ACHN (cell line): ENCODE results near the gene PRKCB.

Experiments
- DNase-seq: peaks from one replicate; pipeline ENCODE4 v3.0.0-alpha.2; 2015
- in situ Hi-C: cut with HindIII; loops from 2 replicates; pipeline ENCODE4 v1.10.0; 2017; ENCODE audit warnings: low sequenced_read_pairs, low pct_ligation_motif_present, low pct_unique_long_range_greater_than_20kb

Gene PRKCB

DNA sequence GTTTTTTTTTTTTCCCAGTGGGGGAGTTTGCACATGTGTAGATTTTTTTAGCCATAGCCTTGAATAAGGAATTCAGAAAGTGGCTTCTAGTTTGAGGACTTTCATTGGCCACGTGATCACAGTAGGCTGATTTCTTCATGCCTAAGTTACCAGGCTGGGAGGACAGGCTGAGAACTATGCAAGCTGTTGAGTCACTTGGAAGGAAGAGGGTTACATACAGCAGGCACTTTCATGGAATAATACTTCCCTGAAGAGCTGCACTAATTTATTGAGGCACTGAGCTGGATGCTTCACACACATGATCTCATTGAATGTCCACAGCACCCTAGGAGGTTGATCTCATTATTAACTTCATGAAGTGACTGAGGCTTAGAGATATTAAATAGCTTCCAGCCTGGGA is 22.8 kb downstream of the PRKCB start:
- DNase-seq: no peak
- in situ Hi-C loops: no loop called here

DNA sequence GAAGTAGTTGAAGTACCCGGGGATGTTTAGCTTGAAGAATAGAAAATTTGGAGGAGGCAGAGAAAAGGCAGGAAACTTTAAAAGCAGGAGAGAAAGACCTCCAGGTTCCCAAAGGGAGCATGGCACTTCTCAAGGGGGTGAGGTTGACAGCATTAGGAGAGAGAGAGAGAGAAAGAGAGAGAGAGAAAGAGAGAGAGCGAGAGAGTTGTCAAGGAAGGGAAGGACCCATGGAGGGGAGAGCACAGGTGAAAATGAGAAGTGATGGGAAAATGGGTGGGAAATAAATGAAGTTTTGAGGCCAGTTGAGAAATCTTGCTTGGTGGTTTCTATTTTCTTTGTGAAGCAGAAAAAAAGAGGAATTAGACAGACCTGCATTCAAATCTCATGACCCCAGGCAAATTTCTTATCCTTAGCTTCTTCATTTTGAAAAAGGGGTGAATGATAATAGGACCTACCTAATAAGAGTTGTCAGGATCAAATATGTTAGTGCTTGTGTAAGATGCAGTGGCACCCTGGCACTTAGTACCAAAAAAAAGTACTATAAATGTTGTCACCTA is 24.0 kb downstream of the PRKCB start:
- in situ Hi-C loops: no loop called here
- no peak for DNase-seq

DNA sequence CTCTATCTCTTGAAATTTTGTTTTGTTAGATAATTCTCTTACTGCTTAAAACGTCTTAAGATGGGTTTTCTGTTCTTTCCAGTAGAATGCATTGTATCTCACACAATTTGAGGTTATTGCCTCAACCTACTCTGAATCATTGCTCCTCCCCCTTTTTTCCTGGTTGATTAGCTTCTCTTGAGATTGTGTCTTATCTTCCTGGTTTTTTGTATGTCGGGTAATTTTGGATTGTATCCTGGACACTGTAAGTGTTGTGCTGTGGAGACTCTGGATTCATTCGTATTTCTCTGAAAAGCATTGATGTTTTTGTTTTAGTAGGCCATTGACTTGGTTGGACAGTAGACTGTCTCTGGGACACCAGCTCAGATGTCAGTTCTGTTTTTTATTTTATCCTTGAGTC is 26.1 kb downstream of the PRKCB start:
- in situ Hi-C loops: no loop called here
- DNase-seq: no peak

DNA sequence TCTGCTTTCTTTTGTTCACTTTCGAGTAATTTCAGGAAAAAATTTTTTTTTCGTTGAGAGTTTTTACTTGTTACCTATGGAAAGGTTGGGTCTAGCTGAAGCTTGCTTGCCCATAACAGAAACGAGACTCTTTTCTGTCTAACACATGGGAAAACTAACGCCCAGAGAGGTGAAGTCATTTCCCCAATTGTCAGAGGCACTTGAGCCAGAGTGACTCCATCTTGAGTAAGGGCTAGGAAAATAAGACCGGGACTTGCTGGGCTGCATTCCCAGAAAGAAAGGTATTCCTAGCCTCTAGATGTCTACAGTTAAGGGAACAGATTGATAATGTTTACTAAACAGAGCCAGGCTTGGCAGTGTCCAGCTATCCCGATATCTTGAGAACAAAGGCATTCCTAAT is 26.8 kb downstream of the PRKCB start:
- no peak for DNase-seq
- in situ Hi-C loops: no loop called here

DNA sequence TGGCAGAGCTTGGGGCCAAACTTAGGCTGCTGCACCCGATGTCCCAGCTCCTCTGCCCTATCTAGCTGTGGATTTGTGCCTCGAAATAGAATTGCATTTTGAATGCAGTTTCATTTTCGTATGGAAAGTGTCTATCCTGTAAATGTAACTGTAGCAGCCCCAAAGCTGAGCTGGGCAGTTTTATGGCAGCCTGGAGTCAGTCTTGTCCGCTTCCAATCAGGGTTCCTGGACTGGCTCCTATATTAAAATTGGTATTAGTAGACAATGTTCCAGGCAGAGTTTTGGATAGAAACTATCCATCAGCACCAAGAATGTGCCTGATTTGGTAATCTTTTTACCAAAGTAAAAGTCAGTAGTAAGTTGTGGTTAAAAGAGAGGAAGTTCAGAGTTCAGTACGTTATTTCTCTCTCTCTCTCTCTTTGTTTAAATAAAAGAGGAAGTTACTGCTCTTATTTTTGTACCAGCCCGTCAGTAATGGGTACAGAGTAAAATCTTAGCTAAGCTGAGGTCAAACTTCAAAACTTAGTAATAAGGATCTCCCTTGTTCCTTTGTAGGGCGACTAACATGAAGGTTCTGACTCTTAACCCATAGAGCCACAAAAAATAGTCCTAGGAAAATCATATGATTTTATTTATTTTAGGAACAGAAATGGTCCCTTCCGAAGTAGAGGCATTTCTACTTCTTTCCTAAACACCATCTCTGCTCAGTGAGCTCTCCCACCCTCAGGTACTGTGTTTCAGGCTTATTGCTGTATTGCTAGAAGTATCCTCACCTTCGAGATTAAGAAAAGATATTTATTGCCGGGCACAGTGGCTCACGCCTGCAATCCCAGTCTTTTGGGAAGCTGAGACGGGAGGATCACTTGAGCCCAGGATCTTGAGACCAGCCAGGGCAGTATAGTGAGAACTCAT is 28.0 kb downstream of the PRKCB start:
- in situ Hi-C loops: no loop called here
- no peak for DNase-seq

DNA sequence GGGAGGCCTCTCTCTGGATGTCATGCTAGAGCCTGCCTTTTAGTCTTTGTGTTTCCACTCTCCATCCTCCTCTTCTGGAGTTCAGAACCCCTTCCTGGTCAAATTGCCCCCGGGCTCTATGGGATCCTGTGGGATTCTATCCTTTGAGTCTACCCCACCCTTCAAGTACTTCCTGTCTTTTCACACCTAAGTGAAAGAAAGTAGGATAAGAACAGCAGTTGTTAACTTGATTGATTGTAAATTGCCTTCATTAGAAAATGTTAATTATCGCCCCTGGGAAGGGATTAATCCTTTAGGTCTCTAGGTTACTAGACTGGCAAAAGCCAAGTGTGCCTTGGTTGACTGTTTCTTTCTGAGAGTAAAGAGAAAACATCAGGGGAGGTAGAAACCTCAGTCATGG is 30.1 kb downstream of the PRKCB start:
- in situ Hi-C loops: no loop called here
- DNase-seq: no peak

DNA sequence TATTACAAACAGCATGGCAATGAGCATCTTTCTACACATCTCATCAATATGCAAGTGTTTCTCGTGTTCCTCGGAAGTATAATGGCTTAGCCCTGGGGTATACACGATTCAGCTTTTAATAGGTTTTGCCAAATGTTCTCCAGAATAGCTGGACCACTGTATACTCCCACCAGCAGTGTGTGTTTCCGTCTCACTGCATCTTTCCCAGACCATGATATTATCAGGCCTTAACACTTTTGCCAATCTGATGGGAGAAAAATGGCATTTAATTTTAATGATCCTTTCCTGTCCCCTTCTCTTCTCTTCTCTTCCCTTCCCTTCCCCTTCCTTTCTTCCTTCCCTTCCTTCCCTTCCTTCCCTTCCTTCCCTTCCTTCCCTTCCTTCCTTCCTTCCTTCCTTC is 30.8 kb downstream of the PRKCB start:
- no peak for DNase-seq

DNA sequence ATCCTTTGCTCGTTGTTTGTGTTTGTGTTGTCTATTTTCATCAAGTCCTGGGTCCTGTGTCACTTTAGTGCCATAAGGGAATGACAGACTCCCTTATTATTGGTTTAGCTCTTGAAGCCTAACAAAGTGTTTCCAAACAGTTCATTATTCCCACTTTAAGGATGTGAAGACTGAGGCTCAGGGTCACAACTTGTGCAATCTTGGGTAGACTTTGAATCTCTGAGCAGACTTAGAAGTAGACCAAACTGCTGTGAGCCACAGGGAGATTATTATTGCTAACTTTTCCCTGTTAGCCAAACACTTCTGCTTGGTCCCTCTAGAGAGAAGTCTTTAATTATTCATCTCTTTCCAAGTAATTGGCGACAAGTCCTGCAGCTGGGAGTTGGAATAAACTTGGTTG is 31.8 kb downstream of the PRKCB start:
- DNase-seq: no peak
- in situ Hi-C loops: no loop called here

More for the DNA sequence above, 30.8 kb downstream of the PRKCB start:
- in situ Hi-C loops: no loop called here

DNA sequence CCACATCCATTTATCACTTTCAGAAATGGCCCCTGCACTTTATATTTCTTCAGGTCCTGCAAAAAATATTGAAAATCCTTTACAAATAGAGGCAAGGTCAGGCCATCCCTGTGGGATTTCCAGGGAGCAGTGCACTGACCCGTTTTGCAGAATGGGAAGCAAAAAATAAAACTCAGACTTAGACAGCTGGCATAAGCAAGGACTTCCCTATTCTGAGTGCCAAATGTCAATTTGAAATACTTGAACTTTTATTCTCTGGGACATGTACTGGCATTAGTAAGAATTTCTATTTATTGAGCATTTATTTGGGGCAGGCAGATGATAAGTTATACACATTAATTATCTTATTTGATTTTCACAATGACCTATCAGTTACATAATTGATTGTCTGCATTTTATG is 32.4 kb downstream of the PRKCB start:
- in situ Hi-C loops: no loop called here
- DNase-seq: no peak

DNA sequence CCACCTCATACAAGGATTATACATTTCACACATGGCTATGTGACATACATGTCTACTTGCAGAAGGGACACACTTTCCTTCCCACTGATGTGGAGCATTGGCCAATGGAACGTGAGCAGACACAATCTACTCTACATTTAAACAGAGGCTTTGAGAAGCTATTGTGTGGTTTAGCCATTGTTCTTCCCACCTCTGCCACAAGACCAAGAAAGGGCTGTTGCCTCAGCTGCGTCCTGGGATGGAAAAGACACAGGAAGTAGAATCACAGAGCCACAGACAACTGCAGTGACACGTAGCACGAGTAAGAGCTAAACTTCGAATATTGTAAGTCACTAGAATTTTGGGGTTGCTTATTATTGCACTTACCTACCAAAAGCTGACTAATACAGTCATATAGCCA is 33.3 kb downstream of the PRKCB start:
- in situ Hi-C loops: no loop called here
- no peak for DNase-seq

DNA sequence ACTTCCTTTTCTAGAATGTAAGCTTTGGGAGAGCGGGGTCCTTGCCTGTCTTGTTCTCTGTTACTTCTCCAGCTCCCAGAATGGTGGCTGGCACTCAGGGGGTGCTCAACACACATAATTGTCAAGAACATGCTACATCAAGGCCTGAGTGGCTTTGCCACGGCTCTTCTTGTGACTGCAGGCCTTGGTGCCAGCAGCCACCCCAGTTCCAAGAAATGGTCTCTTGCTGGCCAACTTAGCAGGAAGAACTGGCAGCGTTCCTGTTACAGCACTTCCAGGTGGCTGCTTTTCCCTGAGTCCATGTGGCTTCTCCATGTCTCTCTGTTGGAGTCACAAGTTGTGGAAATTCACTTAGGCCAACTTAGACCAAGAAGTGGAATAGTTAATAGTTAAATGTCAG is 36.1 kb downstream of the PRKCB start:
- in situ Hi-C loops: no loop called here
- no peak for DNase-seq

DNA sequence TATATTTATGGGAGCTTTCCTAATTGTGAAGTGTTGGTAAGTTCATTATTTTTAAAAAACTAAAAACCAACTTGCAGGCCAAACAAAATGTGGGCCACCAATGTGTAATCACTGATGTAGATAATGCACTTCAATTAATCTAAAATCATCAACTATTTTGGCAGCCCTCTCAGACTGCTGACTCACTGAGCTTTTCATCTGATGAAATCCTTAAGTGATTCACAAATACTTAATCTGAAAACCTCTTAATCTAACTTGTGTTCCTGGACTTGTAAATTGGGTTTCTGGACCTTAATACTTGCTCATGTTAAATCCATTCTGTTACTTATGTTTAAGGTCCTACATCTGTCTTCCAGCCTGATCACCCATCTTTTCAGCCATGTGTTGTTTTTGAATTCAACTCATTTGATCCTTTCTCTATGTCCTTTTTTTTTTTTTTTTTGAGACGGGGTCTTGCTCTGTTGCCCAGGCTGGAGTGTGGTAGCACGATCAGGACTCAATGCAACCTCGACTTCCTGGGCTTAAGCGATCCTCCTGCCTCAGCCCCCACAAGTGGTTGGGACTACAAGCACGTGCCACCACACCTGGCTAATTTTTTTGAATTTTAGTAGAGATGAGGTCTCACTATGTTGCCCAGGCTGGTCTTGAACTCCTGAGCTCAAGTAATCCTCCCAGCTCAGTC is 39.0 kb downstream of the PRKCB start:
- no peak for DNase-seq
- in situ Hi-C loops: no loop called here

DNA sequence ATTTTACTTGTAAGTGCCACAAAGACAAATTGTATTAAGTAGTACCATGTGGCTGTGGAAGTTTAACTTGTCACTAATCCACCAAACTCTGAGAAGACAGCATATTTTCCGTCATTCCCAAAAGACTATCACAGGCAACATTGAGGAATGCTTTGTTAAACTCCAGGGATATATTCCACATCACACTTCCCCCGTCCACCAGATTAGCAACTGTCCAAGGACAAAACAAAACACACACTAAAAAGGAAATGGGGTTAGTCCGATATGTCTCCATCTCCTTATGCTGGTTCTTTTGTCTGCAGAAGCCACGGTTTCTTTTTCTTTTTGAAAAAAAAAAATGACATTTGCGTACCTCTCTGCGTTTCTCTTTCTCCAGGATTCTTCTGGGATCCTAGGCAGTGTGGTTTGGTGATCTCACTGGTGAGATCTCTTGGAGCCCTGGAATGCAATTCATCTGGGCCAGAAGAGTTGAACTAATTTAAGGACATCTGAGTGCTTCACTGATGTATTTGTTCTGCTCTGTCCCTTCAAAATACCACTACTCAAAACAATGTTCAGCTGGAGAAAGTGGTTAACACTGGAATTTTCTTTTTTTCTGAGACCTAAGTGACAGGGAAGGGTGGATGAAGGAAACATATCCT is 40.6 kb downstream of the PRKCB start:
- in situ Hi-C loops: no loop called here
- no peak for DNase-seq

DNA sequence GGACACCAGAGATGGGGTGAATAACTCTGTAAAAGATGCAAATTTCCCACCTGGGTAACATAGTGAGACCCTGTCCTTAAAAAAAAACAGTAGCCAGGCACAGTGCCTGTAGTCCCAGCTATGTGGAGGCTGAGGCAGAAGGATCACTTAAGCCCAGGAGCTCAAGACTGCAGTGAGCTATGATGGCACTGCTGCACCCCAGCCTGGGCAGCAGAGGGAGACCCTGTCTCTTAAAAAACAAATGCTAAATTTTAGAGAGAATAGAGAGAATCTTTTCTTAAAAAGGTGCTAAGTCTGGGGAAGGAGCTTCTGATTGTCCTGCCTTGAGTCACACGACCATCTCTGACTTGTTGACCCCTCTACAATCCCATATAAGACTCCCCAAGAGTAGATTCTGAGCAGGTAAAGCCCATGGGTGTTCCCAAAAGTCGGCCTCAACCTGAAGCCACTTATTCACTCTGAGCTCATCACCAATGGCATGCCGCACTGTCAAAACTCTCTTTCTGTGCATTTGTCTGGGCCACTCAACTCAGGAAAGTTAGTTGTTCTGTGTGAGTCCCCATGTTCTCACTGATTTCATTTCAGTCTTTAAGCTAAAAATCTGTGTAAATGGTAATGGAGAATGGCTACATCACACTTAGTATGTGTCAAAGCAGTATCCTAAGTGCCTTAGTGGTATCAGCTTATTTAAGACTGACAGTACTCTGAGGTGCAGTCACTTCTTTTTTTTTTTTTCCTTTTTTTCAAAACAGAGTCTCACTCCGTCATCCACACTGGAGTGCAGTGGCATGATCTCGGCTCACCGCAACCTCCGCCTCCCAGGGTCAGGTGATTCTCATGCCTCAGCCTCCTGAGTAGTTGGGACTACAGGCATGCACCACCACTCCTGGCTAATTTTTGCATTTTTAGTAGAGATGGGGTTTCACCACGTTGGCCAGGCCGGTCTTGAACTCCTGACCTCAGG is 41.6 kb downstream of the PRKCB start:
- DNase-seq: peak; percentile 8
- in situ Hi-C loops: no loop called here

DNA sequence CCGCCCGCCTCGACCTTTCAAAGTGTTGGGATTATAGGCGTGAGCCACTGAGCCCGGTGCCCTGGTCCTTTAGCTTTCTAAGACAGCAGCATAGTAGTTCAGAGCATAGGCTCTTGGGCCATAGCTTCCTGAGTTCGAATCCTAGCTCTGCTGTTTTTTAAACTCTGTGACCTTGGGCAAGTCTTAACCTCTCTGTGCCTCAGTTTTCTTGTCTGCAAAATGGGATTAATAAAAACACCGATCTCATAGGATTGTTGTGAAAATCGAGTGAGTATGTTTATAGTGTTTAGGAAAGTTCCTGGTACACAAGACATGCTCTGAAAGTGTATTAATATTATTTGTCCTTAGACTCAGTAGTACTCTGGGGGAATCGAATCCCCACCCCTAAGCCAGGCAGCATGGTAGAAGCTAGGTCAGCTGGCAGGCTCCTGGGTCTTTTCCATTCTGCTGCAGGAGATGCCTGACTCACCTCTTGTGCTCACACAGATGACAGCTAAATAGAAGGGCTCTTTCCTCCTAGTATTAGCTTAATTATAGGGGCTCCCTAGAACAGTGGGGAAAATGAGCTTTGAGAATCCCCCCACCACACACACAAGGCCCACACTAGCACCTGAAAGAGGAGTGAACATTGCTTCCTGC is 44.1 kb downstream of the PRKCB start:
- no peak for DNase-seq

DNA sequence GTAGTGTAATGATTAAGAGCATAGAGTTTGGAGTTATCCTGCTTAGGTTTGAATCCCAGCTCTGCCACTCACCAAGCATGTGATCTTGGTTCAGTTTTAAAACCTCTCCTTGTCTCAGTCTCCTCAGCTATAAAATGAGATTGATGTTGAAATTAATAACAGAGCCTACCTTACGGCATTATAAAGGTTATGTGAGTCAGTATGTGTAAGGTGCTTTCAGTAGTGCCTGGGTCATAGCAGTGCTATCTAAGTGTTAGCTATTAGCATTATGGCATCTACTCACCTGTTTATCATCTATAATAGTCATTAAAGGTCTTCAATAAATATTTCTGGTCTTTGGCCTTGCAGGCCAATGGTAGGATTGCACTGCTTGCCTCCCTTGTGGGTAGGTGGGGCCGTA is 53.4 kb downstream of the PRKCB start:
- no peak for DNase-seq
- in situ Hi-C loops: no loop called here

More for the DNA sequence above, 44.1 kb downstream of the PRKCB start:
- in situ Hi-C loops: no loop called here

DNA sequence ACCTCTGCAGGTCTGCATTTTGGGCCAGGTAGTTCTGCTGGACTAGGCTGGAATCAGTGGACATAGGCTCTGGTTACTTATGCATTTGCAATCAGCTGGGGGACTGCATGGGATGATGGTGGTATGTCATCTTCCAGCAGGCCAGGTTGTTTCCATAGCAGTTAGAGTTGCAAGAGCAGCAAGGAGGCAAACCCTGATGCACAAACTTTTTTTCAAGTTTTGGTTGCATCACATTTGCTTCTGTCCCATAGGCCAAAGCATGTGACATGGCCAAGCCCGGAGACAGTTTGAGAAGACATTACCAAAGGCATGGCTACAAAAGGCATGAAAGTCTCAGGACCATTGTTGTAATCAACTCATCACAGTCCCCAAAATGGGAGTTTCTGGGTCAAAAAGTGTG is 58.2 kb downstream of the PRKCB start:
- in situ Hi-C loops: no loop called here
- no peak for DNase-seq

DNA sequence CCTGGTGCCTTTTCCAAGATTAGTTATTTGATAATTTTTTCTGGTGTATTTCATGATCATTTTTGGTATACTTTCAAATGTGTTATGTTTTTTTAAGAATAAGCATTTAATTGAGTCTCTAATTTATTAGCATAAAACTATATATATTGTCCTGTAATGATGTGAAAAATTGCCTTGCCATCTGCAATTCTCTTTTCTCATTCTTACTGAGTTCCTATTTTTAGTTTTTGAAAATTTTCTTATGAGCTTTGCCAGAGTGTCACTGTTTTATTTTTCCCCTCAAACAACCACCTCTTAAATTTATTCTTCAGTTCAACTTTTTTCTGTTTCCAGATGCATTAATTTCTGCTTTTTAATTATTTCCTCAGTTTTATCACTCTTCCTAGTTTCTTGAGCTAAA is 59.3 kb downstream of the PRKCB start:
- in situ Hi-C loops: no loop called here
- no peak for DNase-seq
